ENCODE measurements around the gene SYNPO2. TPM values are rescaled to one million over a fixed set of nuclear protein-coding genes. Genes with fewer than 3 reads are reported as not detected.

Gene SYNPO2
- total RNA-seq, 1 experiment from 2014 or later: 0.28 TPM

- ATAC-seq: no peak
- no TSS peak for BruUV-seq (replicated peaks)
- intact Hi-C loops (cut with micrococcal nuclease; ENCODE audit: unreplicated experiment): no loop called here
- Histone ChIP-seq H3K4me3 (ENCODE audit: low read depth in 2 of 2, low read length in 2 of 2) (no peak overlapping the region), H3K27ac (ENCODE audit: low read length) (no peak overlapping the region), H3K36me3 (ENCODE audit: control insufficient read depth, insufficient read depth, low read length) (no peaks in the 10 kb centered on the region), H3K4me1 (ENCODE audit: control insufficient read depth, insufficient read depth, low read length) (no peaks in the 10 kb centered on the region), H3K9me3 (ENCODE audit: control insufficient read depth, insufficient read depth, low read depth, low read length) (no peaks in the 10 kb centered on the region), H3K27me3 (ENCODE audit: control insufficient read depth, insufficient read depth, low read length) (no peaks in the 10 kb centered on the region)
- ChIA-PET POLR2A (no interaction called here), CTCF (no interaction called here)
- TF ChIP-seq CTCF (IDR thresholded peaks at IDR 0.05): no peak
- no peak for TF ChIP-seq TCF7L2 (IDR thresholded peaks at IDR 0.05; ENCODE audit: low read depth, low read length)
- TF ChIP-seq SIN3A (IDR thresholded peaks at IDR 0.05; ENCODE audit: borderline replicate concordance, insufficient read depth, low read depth, low read length): no peak
- no peak for TF ChIP-seq REST (IDR thresholded peaks at IDR 0.05; ENCODE audit: insufficient read depth in 1 of 2, low read depth in 2 of 2, low read length in 1 of 2)
- no peak for TF ChIP-seq POLR2AphosphoS5 (IDR thresholded peaks at IDR 0.05; ENCODE audit: low read depth, low read length)
- DNase-seq (ENCODE audit: low read depth, low spot score): no peak
- in situ Hi-C loops (cut with HindIII; ENCODE audit: low pct_unique_long_range_greater_than_20kb, low sequenced_read_pairs): no loop called here
Observed at GRCh38 chr4:118857760-118858159, 30.9 kb upstream of the SYNPO2 start.

- Histone ChIP-seq H3K36me3 (ENCODE audit: control insufficient read depth, insufficient read depth, low read length) (no peaks in the 10 kb centered on the region), H3K27ac (ENCODE audit: low read length) (no peak overlapping the region), H3K4me1 (ENCODE audit: control insufficient read depth, insufficient read depth, low read length) (no peaks in the 10 kb centered on the region), H3K4me3 (ENCODE audit: low read depth in 2 of 2, low read length in 2 of 2) (no peak overlapping the region), H3K27me3 (ENCODE audit: control insufficient read depth, insufficient read depth, low read length) (no peaks in the 10 kb centered on the region), H3K9me3 (ENCODE audit: control insufficient read depth, insufficient read depth, low read depth, low read length) (no peaks in the 10 kb centered on the region)
- TF ChIP-seq TCF7L2 (IDR thresholded peaks at IDR 0.05; ENCODE audit: low read depth, low read length) (no peak), REST (IDR thresholded peaks at IDR 0.05; ENCODE audit: insufficient read depth in 1 of 2, low read depth in 2 of 2, low read length in 1 of 2) (no peak), POLR2AphosphoS5 (IDR thresholded peaks at IDR 0.05; ENCODE audit: low read depth, low read length) (no peak), SIN3A (IDR thresholded peaks at IDR 0.05; ENCODE audit: borderline replicate concordance, insufficient read depth, low read depth, low read length) (no peak), CTCF (IDR thresholded peaks at IDR 0.05) (no peak)
- ATAC-seq (no peak), DNase-seq (ENCODE audit: low read depth, low spot score) (no peak)
- in situ Hi-C loops (cut with HindIII; ENCODE audit: low pct_unique_long_range_greater_than_20kb, low sequenced_read_pairs): no loop called here
- no TSS peak for BruUV-seq (replicated peaks)
- CTCF ChIA-PET: no interaction called here
- POLR2A ChIA-PET: no interaction called here
- intact Hi-C loops (cut with micrococcal nuclease; ENCODE audit: unreplicated experiment): no loop called here
Observed at GRCh38 chr4:118858779-118859178, 29.9 kb upstream of the SYNPO2 start.
